GM12878 (cell line): Measurements from ENCODE around the gene IGFBP2. TPM values are rescaled to one million over a fixed set of nuclear protein-coding genes. Genes with fewer than 3 reads are reported as not detected.

ENCODE experiments used
- ATAC-seq: fragments of 200-7000 bp; cut with Tn5 transposase; 3 replicates; pipeline ENCODE4 v1.9.1; 2020; ENCODE audit warnings: mild to moderate bottlenecking, moderate library complexity
- BruUV-seq: library from RNA; stranded (reverse); fragments of 400-500 nt; replicated peaks from 2 replicates; lab custom pipeline; 2021; lab: Mats Ljungman, UMichigan
- CTCF ChIA-PET: fragments of 300-600 bp; sonication (Branson Sonifier 250); formaldehyde crosslinking; extraction: SDS; loops from one replicate; lab custom pipeline; 2021; ENCODE audit warnings: inconsistent platforms; lab: Yijun Ruan, JAX
- POLR2A ChIA-PET: fragments of 350-600 bp; formaldehyde crosslinking; extraction: SDS; loops from one replicate; lab custom pipeline; 2021; ENCODE audit warnings: inconsistent platforms; lab: Charles Lee
- RAD21 ChIA-PET: fragments of 300-600 bp; sonication (Branson Sonifier 250); formaldehyde crosslinking; loops from one replicate; lab custom pipeline; 2023; ENCODE audit warnings: antibody characterized with exemption; ENCODE audit not compliant: unreplicated experiment; lab: Charles Lee
- SMC1A ChIA-PET: fragments of 300-600 bp; sonication (Branson Sonifier 250); formaldehyde crosslinking; loops from one replicate; lab custom pipeline; 2023; ENCODE audit not compliant: unreplicated experiment, uncharacterized antibody; lab: Charles Lee
- DNase-seq: peaks from one replicate; pipeline ENCODE4 v3.0.0-alpha.2; 2011; ENCODE audit warnings: low read depth, low spot score
- FAIRE-seq: peaks from 3 replicates; lab custom pipeline; 2011; peaks lifted over from hg19 to GRCh38; lab: Jason Lieb, UNC
- H2AFZ ChIP-seq: 2 replicates; pipeline ENCODE4 v1.6.0; 2011; ENCODE audit warnings: low read depth, low read length, control low read depth; ENCODE audit not compliant: control insufficient read depth
- H3K27ac ChIP-seq: 2 replicates; pipeline ENCODE4 v1.5.1; 2011; ENCODE audit warnings: control low read depth; ENCODE audit not compliant: control insufficient read depth, insufficient read depth
- H3K27me3 ChIP-seq, 2 experiments: replicated peaks in 1 of 2; 2 replicates each; pipeline versions ENCODE4 v1.6.0 to v1.6.1; 2011; ENCODE audit warnings: low read length in 1 of 2; ENCODE audit not compliant: control insufficient read depth in 2 of 2, insufficient read depth in 2 of 2
- H3K36me3 ChIP-seq, 2 experiments: 2 replicates each; pipeline ENCODE4 v1.5.1; 2011; ENCODE audit warnings: low read length in 1 of 2; ENCODE audit not compliant: control insufficient read depth in 2 of 2, insufficient read depth in 2 of 2
- H3K4me1 ChIP-seq: 2 replicates; pipeline ENCODE4 v1.6.1; 2011; ENCODE audit warnings: mild to moderate bottlenecking, low read length, moderate library complexity, mixed read lengths; ENCODE audit not compliant: control insufficient read depth, insufficient read depth
- H3K4me2 ChIP-seq: 2 replicates; pipeline ENCODE4 v1.6.0; 2011; ENCODE audit warnings: control low read depth; ENCODE audit not compliant: control insufficient read depth, insufficient read depth
- H3K4me3 ChIP-seq: fragments of 200-600 bp; sonication (generic); 2 replicates; pipeline ENCODE4 v1.5.1; 2016
- H3K79me2 ChIP-seq: 2 replicates; pipeline ENCODE4 v1.6.0; 2011; ENCODE audit warnings: low read length; ENCODE audit not compliant: control insufficient read depth, insufficient read depth
- H3K9ac ChIP-seq: 2 replicates; pipeline ENCODE4 v1.8.0; 2011; ENCODE audit warnings: low read length, control low read depth, mixed read lengths; ENCODE audit not compliant: control insufficient read depth, insufficient read depth
- H3K9me3 ChIP-seq: replicated peaks from 3 replicates; pipeline ENCODE4 v1.5.1; 2011; ENCODE audit warnings: mild to moderate bottlenecking, low read length; ENCODE audit not compliant: control insufficient read depth, insufficient read depth
- H4K20me1 ChIP-seq: 2 replicates; pipeline ENCODE4 v1.6.0; 2011; ENCODE audit not compliant: control insufficient read depth, insufficient read depth
- ATF7 ChIP-seq: fragments of 450-650 bp; IDR thresholded peaks from 2 replicates; pipeline ENCODE4 v1.6.1; 2016; ENCODE audit warnings: low read depth, mild to moderate bottlenecking
- BHLHE40 ChIP-seq, 2 experiments: fragments of 450-650 bp in 1 of 2; IDR thresholded peaks; 2 replicates each; pipeline ENCODE4 v1.6.1; 2011 to 2017; ENCODE audit warnings: low read depth in 2 of 2, borderline replicate concordance in 1 of 2, improper control_type of control experiment in 1 of 2, low read length in 1 of 2, mild to moderate bottlenecking in 1 of 2
- E2F4 ChIP-seq: IDR thresholded peaks from 2 replicates; pipeline ENCODE4 v1.6.1; 2012; ENCODE audit warnings: low read depth, low read length, improper control_type of control experiment
- HDAC6 ChIP-seq: fragments of 200-600 bp; sonication (generic); IDR thresholded peaks from one replicate; pipeline ENCODE4 v1.8.0; 2017; ENCODE audit warnings: antibody characterized with exemption; ENCODE audit not compliant: unreplicated experiment
- MLLT1 ChIP-seq: fragments of 450-650 bp; IDR thresholded peaks from 2 replicates; pipeline ENCODE4 v1.6.1; 2016; ENCODE audit warnings: mild to moderate bottlenecking
- RFX5 ChIP-seq: IDR thresholded peaks from 2 replicates; pipeline ENCODE4 v1.6.1; 2011; ENCODE audit warnings: low read depth, low read length, improper control_type of control experiment
- TCF12 ChIP-seq: IDR thresholded peaks from 2 replicates; pipeline ENCODE4 v1.6.1; 2011; ENCODE audit warnings: low read depth, mild to moderate bottlenecking, low read length
- TCF3 ChIP-seq: IDR thresholded peaks from 2 replicates; pipeline ENCODE4 v1.6.1; 2012; ENCODE audit warnings: low read depth, mild to moderate bottlenecking, low read length, borderline replicate concordance; ENCODE audit not compliant: insufficient read depth
- ZBTB11 ChIP-seq: fragments of 450-650 bp; formaldehyde crosslinking; IDR thresholded peaks from 2 replicates; pipeline ENCODE4 v1.5.0; 2022; ENCODE audit warnings: mild to moderate bottlenecking, missing genetic modification characterization
- ZBTB33 ChIP-seq: fragments of 450-650 bp; IDR thresholded peaks from 2 replicates; pipeline ENCODE4 v1.6.1; 2017; ENCODE audit warnings: mild to moderate bottlenecking
- WGBS: methylation state at CpG from one replicate; pipeline ENCODE4 v1.1.6; 2016; ENCODE audit warnings: low lambda C conversion rate; ENCODE audit not compliant: insufficient replicate concordance, insufficient coverage; ENCODE audit errors: missing lambda C conversion rate; 5-methylcytosine and 5-hydroxymethylcytosine counted together
- in situ Hi-C: fragments of 300-500 bp; cut with MboI; formaldehyde crosslinking; loops from 9 replicates; pipeline ENCODE4 v1.14.3; 2018; ENCODE audit warnings: mixed read lengths
- intact Hi-C: fragments of 100-400 bp; cut with micrococcal nuclease; formaldehyde crosslinking; loops from one replicate; pipeline ENCODE4 v1.14.2; 2022; ENCODE audit not compliant: unreplicated experiment
- polyA plus RNA-seq, 11 experiments: library from polyadenylated mRNA; depleted of rRNA in 4 of 11; unstranded in 6 of 11; stranded (reverse) in 5 of 11; fragments of >200 nt; fragmentation: Nextera tagmentation in 4 of 11; fragmentation: Illumina TruSeq in 1 of 11; extraction: Ambion mirVana in 4 of 11; extraction: Trizol in 1 of 11; gene quantifications; 1 replicate in 1 of 11; 2 replicates in 10 of 11; pipeline versions ENCODE4 v1.2.1 to v1.2.3, GENCODE V29; 2011 to 2016; ENCODE audit warnings: inconsistent platforms in 2 of 11, missing spikeins in 2 of 11, low read depth in 1 of 11
- total RNA-seq, 4 experiments: library from RNA; depleted of rRNA in 3 of 4; stranded (reverse); fragments of >200 nt in 3 of 4; fragmentation: Illumina TruSeq in 1 of 4; extraction: Trizol in 1 of 4; gene quantifications; 2 replicates each; pipeline versions ENCODE4 v1.2.1 to v1.2.3, GENCODE V29; 2013 to 2021

Gene IGFBP2
- total and polyA plus RNA-seq, 10 of the 15 experiments (the other 5 are each of a cell fraction or from before 2014, with no cell fraction given) = 0.11 to 1.5 (median 0.38) TPM; not detected in 5

- DNase-seq (no peak), ATAC-seq (no peak), FAIRE-seq (no peak)
- Histone ChIP-seq H3K4me3 (no peak overlapping the region), H4K20me1 (no peaks in the 10 kb centered on the region), H3K36me3 (no peaks in the 10 kb centered on the region), H3K27me3 (no peaks in the 10 kb centered on the region; a peak in 2 of 4 replicates), H3K27ac (no peak overlapping the region), H3K4me1 (no peaks in the 10 kb centered on the region), H3K9me3 (no peaks in the 10 kb centered on the region; the same call in 2 of the 3 replicates), H2AFZ (no peak overlapping the region), H3K79me2 (no peaks in the 10 kb centered on the region), H3K4me2 (no peak overlapping the region), H3K9ac (no peak overlapping the region)
- 19% methylated on average over 5 of the region's 5 CpGs for WGBS
- no TSS peak for BruUV-seq
- RAD21 ChIA-PET = interaction anchor here (1.1 kb wide), 1 partner anchor 21 kb away, joined by 3 read pairs; no protein-coding TSS in a partner anchor
- POLR2A ChIA-PET = no interaction called here
- SMC1A ChIA-PET = interaction anchor here (0.7 kb wide), 1 partner anchor 10 kb away, joined by 4 read pairs; no protein-coding TSS in a partner anchor
- CTCF ChIA-PET = interaction anchor here (0.6 to 1.3 kb wide), 3 partner anchors 27 to 77 kb away, joined by 3 to 5 read pairs (median 3); no protein-coding TSS in a partner anchor
- intact Hi-C loops = no loop called here
- in situ Hi-C loops = no loop called here
- TF ChIP-seq TCF12 (no peak), E2F4 (no peak), MLLT1 (no peak), RFX5 (no peak), HDAC6 (no peak), TCF3 (no peak), ZBTB11 (CRISPR knock-in tag) (no peak), ZBTB33 (no peak), BHLHE40 (IDR thresholded peaks at IDR 0.05; ENCODE audit: borderline replicate concordance in 1 of 2, low read depth in 2 of 2, low read length in 1 of 2) (no peak), ATF7 (no peak)
These were observed 36.2 kb upstream of the IGFBP2 start for GRCh38 chr2:216596980-216597509.
